GM21825 (cell line): ENCODE measurements around the gene IFT52.
"Not testable (repeated sequence)": the region's sequence is repeated elsewhere in the genome, so short reads cannot be mapped to it uniquely, and the experiment has no call there.

Experiments used
- ATAC-seq: cut with Tn5 transposase; IDR thresholded peaks from one replicate; pipeline ENCODE4 v1.9.1; 2021; ENCODE audit warnings: mild to moderate bottlenecking, moderate library complexity; ENCODE audit not compliant: unreplicated experiment

The IFT52 gene

GRCh38 chr20:43565758-43566104, 25.0 kb upstream of the IFT52 start:
- ATAC-seq = no peak

- ATAC-seq = no peak
These were observed 23.3 kb upstream of the IFT52 start for GRCh38 chr20:43567477-43567876.

GRCh38 chr20:43568706-43569105, 22.0 kb upstream of the IFT52 start:
- ATAC-seq = no peak

- no peak for ATAC-seq
These were observed 21.5 kb upstream of the IFT52 start for GRCh38 chr20:43569282-43569681.

- ATAC-seq = no peak
These were observed 20.2 kb upstream of the IFT52 start for GRCh38 chr20:43570496-43570895.

GRCh38 chr20:43571310-43571709, 19.4 kb upstream of the IFT52 start:
- ATAC-seq = no peak

- no peak for ATAC-seq
These were observed 19.0 kb upstream of the IFT52 start for GRCh38 chr20:43571771-43572170.

GRCh38 chr20:43572891-43573290, 17.8 kb upstream of the IFT52 start:
- no peak for ATAC-seq

- no peak for ATAC-seq
These were observed 14.6 kb upstream of the IFT52 start for GRCh38 chr20:43576108-43576507.

GRCh38 chr20:43579861-43580793, 10.6 kb upstream of the IFT52 start:
- no peak for ATAC-seq

- no peak for ATAC-seq
These were observed 7.4 kb upstream of the IFT52 start for GRCh38 chr20:43583133-43583864.

- no peak for ATAC-seq
These were observed 6.7 kb upstream of the IFT52 start for GRCh38 chr20:43583982-43584432.

GRCh38 chr20:43584448-43585136, 6.1 kb upstream of the IFT52 start:
- ATAC-seq = no peak

GRCh38 chr20:43586641-43587040, 4.1 kb upstream of the IFT52 start:
- ATAC-seq = no peak

- not testable (repeated sequence) for ATAC-seq
These were observed 2.2 kb upstream of the IFT52 start for GRCh38 chr20:43588526-43588925.

- ATAC-seq = no peak
These were observed 723 bp upstream of the IFT52 start for GRCh38 chr20:43590036-43590391.

- not testable (repeated sequence) for ATAC-seq
These were observed 11.2 kb downstream of the IFT52 start for GRCh38 chr20:43601960-43602359.

- ATAC-seq = no peak
These were observed 12.4 kb downstream of the IFT52 start for GRCh38 chr20:43603124-43603523.

GRCh38 chr20:43605715-43606114, 15.0 kb downstream of the IFT52 start:
- no peak for ATAC-seq

GRCh38 chr20:43607278-43607677, 16.5 kb downstream of the IFT52 start:
- not testable (repeated sequence) for ATAC-seq

GRCh38 chr20:43631598-43631997, 40.9 kb downstream of the IFT52 start:
- ATAC-seq = no peak
